GM21576 (cell line): Measurements from ENCODE around the gene MRRF.
"Not testable (repeated sequence)": the region's sequence is repeated elsewhere in the genome, so short reads cannot be mapped to it uniquely, and the experiment has no call there.

ENCODE experiments used
- ATAC-seq: cut with Tn5 transposase; IDR thresholded peaks from one replicate; pipeline ENCODE4 v1.9.1; 2021; ENCODE audit warnings: mild to moderate bottlenecking, moderate library complexity; ENCODE audit not compliant: unreplicated experiment

The MRRF gene

DNA sequence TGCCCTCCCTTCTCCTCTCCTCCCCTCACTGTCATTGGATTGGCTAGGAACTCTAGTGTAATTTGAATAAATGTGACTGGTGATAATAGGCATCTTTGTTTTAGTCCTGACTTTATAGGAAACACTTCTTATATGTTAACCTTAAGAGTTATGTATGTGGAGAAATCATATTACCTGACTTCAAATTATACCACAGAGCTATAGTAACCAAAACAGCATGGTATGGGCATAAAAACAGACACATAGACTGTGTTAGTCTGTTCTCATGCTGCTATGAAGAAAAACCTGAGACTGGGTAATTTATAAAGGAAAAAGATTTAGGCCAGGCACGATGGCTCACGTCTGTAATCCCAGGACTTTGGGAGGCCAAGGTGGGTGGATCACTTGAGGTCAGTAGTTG lies 9.4 kb downstream of the MRRF start:
- ATAC-seq = no peak

DNA sequence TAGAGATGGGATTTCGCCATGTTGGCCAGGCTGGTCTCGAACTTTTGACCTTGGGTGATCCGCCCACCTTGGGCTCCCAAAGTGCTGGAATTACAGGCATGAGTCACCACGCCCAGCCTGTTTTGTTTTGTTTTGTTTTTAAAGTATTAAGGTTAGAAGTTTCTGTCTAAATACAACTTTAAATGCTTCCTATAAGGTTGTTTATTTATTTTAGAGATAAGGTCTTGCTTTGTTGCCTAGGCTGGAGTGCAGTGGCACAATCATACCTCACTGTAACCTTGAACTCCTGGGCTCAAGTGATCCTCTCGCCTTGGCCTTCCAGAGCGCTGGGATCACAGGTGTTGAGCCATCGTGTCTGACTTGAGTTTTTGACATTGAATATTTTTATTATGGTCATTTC lies 11.4 kb downstream of the MRRF start:
- no peak for ATAC-seq

DNA sequence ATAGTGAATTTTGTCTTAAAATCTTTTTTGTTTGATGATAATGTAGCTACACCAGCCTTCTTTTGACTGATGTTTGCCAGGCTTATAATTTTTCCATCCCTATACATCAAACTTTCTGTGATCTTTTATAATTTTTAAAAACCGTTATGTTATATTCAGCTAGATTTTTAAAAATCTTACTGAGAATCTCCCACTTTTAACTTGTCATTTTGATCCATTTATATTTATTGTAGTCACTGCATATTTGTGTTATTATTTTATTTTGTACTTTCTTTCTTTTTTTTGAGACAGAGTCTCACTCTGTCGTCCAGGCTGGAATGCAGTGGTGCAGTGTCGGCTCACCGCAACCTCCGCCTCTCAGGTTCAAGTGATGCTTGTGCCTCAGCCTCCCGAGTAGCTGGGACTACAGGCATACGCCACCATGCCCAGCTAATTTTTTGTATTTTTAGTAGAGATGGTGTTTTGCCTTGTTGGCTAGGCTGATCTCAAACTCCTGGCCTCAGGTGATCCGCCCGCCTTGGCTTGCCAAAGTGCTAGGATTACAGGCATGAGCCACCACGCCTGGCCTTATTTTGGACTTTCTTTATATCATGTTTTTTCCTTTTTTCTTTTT lies 12.7 kb downstream of the MRRF start:
- ATAC-seq = no peak

DNA sequence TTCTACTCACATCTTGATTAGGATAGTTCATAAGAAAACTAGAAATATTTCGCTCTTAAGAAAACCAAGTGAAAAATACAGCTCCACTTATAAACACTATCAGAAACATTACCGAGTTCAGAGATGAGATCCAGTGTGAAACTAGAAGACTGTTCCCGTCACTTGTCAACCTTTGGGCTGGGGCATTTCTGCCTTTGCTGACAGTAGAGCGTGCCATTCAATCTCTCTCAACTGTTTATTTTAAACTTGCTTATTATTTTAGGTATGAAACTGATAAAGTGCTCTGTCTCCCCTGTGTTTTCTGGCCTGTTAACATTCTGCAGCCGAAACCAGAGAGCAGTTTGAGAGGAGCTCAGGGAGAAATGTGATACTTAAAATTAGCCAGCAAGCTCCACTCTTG lies 16.7 kb downstream of the MRRF start:
- ATAC-seq = no peak

DNA sequence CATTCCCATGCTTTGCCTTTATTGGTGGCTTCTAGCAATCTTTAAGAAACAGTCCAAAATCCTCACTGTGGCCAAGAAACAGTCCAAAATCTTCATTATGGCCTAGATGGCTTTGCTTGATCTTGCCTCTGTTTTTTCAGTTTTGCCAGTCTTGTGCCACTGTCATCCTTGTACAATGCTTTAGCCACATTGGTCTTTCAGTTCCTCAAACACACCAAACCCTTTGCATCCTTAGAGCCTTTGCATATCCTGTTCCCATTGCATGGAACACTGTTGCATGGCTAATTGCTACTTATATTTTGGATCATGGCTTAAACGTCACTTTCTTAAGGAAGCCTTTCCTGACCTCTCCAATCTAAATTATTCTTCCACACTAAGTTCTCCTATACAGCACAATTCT lies 22.1 kb downstream of the MRRF start:
- peak; percentile 59 for ATAC-seq

DNA sequence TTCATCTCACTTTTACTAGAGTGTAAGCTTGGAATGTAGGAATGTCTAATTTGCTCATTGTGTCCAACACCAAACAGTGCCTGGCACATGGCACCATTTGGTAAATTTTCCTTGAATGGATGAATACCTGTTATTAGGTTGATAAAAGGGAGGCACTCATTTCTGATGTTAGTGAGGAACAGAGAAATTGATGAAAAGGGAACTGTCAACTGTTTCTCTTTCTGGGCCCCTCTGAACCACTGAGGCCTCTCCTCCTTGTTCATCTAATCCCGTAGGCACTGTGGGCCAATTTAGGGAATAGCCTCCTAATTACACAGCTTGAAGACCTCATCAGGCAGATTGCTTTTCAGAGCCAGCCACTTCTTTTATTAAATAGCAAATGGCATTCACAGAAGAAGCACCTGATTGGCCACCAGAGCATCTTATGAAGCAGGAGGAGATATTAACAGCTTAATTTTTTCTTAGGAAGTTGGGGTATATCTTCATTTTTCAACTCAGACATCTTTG lies 22.6 kb downstream of the MRRF start:
- no peak for ATAC-seq

DNA sequence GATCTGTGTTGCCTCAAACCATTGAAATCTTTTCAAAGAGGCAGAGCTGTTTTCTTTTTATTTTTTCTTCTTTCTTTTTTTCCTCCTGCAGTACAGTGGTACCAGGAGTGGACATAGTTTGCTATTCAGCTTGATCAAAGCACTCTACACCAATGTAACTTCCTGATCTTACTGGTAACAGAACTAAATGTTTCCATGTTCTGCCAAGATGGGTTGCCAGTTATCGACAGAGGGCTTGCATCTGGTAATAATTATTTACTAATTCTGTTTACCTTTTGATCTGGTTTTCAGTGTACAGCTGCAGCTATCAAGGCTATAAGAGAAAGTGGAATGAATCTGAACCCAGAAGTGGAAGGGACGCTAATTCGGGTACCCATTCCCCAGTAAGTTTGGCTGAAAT lies 26.8 kb downstream of the MRRF start:
- no peak for ATAC-seq

DNA sequence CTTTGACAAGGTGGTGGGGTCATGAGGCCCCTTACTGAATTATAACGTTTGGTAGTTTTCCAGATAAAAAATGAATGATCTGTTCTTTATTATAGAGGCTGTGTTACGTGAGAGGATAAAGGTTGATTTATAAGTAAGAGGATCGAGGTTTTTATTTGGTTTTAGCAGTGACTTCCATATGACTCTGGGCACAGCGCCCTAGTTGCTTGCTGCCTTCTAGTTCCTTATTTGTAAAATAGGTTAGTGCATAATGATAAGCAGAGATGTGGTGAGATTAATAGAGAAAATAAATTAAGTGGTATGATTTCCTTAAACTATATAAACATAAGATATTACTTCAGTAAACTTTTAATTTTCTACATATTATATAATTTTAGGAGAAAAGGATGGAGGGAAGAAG lies 29.8 kb downstream of the MRRF start:
- no peak for ATAC-seq

DNA sequence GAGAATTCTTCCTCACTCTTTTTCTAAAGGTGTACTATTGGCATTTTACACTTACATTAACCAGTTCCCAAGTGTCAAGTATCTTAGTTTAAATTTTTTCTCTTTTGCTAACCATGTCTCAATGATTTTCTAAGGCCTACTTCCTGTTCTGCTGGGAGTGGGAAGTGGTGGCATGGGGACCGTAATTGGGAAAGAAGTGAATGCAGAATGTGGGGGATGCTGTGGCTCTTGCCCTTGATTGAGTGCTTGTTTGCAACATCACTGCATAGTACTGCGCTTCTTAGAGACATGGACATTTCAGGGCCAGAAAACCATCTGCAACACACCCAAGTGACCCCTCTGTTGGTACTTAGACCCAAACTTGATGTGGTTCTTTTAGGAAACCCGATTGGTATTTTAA lies 32.8 kb downstream of the MRRF start:
- ATAC-seq = no peak

DNA sequence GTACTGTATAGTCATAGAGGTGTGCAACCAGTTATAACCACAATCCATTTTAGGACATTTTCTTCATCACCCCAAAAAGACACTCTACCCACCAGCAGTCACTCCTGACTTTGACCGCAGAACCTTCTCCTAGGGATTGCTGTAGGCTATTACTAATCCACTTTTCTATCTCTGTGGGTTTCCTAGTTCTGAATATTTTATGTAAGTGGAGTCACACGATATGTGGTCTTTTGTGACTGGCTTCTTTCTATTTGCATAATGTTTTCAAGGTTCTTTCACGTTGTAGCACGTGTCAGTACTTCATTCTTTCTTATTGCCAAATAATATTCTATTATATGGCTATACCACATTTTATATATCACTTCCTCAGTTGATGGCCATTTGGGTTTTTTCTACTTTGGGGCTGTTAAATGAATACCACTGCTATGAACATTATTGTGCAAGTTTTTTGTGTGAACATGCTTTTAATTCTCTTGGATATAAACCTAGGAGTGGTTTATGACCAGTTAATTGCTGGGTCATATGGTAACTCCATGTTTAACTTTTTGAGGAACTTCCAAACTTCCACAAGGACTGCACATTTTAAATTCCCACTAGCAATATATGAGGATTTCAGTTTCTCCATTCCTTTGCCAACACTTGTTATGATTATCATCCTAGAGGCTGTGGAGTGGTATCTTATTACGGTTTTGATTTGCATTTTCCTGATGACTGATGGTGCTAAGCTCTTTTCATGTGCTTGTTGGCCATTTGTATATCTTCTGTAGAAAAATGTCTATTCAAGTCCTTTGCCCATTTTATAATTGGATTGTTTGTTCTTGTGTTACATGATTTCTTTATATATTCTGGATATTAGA lies 37.8 kb downstream of the MRRF start:
- ATAC-seq = no peak

DNA sequence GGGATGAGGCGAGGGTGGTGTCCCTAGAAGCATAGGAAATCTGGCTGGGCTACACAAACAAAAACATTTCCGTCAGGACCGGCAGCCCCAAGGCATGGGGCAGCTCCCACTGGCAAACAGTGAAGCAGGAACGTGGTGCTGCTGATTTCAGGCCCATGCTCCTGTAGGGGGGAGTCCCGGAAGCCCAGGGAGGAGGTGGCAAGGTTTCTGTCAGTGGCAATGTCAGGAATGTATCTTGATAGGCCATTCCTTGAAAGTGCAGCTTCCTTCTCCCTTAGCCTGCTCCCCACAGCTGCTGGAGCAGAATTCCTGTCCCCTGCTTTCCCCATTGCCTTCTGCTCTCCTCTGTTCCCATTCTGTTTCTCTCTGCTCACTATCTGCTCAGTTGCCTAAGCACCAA lies 42.4 kb downstream of the MRRF start:
- no peak for ATAC-seq

DNA sequence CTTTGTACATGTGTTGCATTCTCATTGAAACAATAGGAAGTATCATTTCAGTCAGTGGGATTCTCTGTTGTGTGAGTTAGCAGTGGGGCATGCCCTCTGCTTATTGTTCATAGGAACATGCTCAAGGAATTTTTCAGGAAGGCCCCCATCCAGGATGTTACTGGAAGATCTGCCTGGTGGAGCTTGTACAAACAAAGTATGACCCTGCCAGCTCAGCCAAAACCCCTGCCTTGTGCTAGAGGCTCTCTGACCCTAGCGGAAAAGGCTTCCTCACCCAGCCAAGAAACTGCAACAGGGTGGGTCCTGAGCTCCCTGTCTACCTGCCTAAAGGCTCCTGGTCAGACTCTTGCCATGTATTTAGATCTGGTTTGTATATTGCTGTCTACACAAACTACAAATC lies 43.2 kb downstream of the MRRF start:
- no peak for ATAC-seq

DNA sequence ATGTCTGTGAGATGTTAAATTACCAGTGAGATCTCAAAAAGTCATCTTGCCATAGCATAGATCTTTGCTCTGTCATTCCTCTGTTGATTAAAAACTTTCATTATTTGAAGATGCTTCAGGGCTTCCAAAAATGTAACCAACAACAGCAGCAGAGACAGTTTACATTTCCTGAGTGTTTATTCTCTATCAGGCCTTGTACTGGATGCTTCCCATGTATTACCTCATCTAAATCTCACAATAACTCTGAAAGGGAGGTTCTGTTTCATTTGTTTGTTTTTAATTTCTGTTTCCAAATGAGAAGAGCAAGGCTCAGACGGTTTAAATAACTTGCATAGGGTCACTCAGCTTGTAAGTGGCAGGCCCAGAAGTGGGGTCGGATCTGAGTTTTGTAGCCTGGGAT lies 45.2 kb downstream of the MRRF start:
- no peak for ATAC-seq

DNA sequence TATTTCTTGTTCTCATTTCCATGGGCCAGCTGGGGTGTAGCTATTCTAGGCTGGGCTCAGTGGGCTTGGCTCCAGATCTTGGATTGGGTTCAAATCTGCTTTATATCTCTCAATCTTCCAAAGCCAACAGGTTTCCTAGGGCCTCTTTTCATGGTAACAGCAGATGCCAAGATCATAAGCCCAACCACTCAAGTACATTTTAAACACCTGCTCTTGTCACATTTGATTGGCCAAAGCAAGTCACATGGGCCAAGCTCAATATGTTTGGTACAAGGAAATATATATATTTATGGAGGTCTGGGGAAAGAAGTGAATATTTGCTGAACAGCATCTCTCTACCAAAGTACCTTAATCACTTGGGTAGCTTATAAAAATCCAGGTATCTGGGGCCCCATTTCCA lies 49.5 kb downstream of the MRRF start:
- no peak for ATAC-seq

DNA sequence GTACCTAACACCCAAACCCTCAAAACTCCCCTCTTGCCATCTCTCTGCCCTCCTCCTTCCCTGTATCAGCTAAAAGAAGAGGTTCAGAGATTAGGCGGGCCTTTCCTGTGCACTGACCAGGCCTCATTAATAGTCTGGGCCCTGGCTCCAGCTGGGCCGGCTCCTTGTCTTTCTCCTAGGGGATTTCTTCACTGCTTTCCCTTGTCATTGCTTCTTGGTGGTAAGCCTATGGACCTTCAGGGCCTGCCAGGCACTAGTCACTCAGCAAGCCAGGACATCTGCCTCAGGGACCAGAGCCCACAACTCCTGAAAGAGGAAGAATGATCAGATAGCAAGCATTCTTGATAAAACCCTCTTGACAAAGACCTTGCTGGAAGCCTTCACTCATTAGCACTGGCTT lies 50.9 kb downstream of the MRRF start:
- no peak for ATAC-seq

DNA sequence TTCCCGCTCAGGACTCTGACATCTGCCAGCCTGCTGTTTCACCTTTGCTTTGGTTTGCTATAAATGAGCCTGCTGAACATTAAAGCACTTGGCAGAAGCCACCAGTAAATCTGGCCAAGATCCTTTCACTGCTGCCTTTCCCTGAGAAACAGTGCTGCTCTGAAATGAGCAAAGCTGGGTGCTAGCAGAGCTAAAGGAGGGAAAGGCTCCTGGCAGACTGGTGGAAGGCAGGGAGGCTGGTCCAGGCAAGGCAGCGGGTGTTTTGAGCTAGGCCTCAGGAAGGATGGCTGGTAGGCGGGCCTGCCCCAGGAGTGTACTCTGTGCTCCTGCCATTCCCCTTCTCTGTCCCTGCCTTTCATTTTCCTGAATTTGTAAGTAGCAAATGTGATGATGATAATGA lies 53.6 kb downstream of the MRRF start:
- ATAC-seq = no peak

DNA sequence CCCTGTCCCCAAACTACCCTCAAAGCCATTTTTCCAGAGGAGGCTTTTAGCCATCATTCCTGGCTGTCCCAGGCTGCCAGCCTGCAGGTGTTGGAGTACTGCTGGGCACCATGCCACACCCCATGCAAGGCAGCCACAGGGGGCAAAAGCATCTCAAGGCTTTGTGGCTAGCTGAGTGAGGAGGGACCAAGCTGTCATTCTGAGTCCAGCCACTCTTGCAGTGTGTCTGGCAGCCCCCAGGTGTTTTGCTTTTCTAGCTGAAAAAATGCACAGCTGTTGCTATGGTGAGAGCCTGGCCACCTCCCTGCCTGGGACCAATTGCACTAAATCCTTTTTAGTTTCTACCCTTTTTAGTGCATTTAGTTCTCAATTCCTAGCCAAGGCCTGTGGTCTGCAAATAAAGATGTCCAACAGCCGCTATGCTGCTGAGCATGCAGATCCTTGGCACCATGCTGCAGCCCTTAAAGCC lies 55.8 kb downstream of the MRRF start:
- no peak for ATAC-seq

DNA sequence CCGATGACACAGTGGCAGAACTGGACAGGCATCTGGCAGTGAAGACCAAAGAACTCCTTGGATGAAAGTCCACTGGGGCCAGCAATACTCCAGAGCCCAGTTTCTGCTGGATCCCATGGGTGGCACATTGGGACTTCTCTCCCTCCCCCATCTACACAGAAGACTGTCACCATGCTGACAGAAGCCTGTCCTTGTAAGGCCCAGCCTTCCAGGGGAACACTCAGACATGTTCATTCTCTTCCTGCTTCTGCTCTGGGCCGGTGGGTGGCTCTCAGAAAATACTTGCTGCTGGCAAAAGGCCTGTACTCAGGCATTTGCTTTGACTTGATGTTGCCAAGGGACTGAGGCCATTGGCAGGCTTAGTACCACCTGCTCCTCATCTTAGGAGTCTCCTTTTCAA lies 57.9 kb downstream of the MRRF start:
- ATAC-seq = no peak

DNA sequence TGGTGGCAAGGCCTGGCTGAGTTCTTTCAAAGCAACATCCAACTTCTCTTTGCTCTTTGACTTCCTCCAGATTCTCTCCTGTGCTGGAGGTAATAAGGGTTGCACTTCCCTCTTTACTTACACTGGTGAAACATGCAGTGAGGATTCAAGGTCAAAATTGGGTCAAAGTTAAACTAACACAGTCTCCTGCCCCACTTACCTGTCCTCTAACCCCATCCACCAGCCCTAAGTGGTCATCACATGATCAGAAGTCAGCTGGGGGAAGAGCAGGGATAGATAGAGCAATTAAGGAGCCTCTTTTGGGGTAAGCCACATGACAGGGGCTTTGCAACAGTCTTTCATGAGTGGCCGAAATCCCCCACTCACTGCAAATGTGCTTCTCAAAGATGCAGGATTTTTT lies 60.0 kb downstream of the MRRF start:
- ATAC-seq = not testable (repeated sequence)

DNA sequence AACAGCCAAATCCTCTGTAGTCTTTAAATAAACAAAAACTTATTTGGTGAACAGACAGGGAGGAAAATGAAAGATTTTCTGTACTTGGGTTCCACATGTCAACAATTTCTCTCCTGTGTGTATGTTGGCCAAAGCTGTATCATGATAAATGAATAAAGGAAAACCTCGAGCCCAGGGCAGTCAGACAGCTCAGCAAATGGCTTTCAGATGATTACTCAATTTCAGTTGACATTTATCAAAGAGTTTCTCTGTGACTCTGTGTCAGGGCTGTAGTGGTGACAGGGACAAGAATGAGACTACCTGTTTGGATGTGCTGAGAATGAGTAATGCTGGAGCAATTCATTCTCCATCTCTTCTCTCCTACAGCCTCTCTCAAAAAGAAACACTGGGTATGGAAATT lies 60.4 kb downstream of the MRRF start:
- no peak for ATAC-seq

DNA sequence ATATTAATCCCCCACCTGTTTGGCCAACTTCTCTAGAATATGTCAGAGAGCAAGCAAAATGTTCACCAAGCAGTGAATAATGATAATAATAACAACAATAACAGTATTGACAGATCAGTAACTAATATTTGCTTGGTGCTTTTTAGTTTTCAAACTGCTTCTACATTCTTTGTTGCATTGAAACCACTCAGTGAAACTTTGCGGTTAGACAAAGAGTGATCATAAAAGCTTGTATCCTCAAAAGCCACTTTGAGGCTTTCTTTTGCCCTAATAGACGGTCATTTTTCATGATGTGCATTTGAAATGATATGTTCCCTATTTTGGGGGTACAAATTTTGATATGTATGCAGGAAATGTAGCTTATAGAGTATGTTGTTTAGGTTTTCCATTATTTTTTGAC lies 62.5 kb downstream of the MRRF start:
- ATAC-seq = no peak

DNA sequence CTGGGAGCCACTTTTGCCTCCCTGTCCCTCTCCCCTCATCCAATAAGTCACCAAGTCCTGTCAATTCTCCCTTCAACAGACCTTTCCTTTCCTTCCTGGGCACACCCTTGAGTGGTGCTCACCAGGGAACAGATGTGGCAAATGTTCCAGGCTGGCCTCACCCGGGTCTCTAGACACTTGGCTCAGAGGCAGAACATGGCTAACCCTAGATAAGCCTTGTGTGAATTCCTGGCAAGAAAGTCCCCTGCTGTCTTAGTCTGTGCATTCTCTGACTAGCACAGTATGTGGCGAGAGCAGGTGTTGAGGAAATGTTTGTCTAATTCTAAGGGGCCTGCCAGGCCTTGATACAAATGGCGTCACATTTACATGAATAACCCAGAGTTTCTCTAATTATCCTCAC lies 64.9 kb downstream of the MRRF start:
- ATAC-seq = no peak
